Fibroblast of gingiva (primary cell): ENCODE results near the gene ESPL1.

Experiments
- DNase-seq: peaks from one replicate; pipeline ENCODE4 v3.0.0-alpha.2; 2011; ENCODE audit warnings: low read depth

The ESPL1 gene

GRCh38 chr12:53340398-53340797 is 72.3 kb downstream of the ESPL1 start:
- DNase-seq = no peak
